ENCODE data around the gene FCN1.

FCN1 gene

GRCh38 chr9:134955801-134956200 lies 38.1 kb upstream of the FCN1 start:
- Histone ChIP-seq H3K79me2 (ENCODE audit: low read length) (no peaks in the 10 kb centered on the region), H3K9ac (ENCODE audit: low read length) (no peak overlapping the region), H3K4me2 (ENCODE audit: low read depth, low read length) (no peak overlapping the region), H3K4me3 (ENCODE audit: low read length) (no peak overlapping the region), H3K27ac (ENCODE audit: low read length) (no peak overlapping the region), H3K4me1 (ENCODE audit: low read length) (no peaks in the 10 kb centered on the region), H4K20me1 (ENCODE audit: insufficient read depth, low read length) (no peaks in the 10 kb centered on the region), H3K27me3 (replicated peaks; ENCODE audit: insufficient read depth, low read length) (peaks cover 90% of the 10 kb centered on the region), H3K9me2 (replicated peaks; ENCODE audit: insufficient read depth, low read length) (no peaks in the 10 kb centered on the region), H3K36me3 (replicated peaks; ENCODE audit: insufficient read depth, low read length) (no peaks in the 10 kb centered on the region), H3F3A (ENCODE audit: insufficient read depth, low read length) (no peaks in the 10 kb centered on the region), H2AFZ (ENCODE audit: low read length) (no peak overlapping the region), H3K9me3 (replicated peaks; ENCODE audit: insufficient read depth, low read length) (no peaks in the 10 kb centered on the region)
- DNase-seq, result no peak
- TF ChIP-seq EZH2phosphoT487 (IDR thresholded peaks at IDR 0.05; ENCODE audit: low read length), result no peak
- no peak for TF ChIP-seq EZH2 (optimal IDR thresholded peaks at IDR 0.05; ENCODE audit: low read depth, low read length)
- TF ChIP-seq, protein P1, sequence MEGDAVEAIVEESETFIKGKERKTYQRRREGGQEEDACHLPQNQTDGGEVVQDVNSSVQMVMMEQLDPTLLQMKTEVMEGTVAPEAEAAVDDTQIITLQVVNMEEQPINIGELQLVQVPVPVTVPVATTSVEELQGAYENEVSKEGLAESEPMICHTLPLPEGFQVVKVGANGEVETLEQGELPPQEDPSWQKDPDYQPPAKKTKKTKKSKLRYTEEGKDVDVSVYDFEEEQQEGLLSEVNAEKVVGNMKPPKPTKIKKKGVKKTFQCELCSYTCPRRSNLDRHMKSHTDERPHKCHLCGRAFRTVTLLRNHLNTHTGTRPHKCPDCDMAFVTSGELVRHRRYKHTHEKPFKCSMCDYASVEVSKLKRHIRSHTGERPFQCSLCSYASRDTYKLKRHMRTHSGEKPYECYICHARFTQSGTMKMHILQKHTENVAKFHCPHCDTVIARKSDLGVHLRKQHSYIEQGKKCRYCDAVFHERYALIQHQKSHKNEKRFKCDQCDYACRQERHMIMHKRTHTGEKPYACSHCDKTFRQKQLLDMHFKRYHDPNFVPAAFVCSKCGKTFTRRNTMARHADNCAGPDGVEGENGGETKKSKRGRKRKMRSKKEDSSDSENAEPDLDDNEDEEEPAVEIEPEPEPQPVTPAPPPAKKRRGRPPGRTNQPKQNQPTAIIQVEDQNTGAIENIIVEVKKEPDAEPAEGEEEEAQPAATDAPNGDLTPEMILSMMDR (IDR thresholded peaks at IDR 0.05; ENCODE audit: low read length), result no peak

DNA sequence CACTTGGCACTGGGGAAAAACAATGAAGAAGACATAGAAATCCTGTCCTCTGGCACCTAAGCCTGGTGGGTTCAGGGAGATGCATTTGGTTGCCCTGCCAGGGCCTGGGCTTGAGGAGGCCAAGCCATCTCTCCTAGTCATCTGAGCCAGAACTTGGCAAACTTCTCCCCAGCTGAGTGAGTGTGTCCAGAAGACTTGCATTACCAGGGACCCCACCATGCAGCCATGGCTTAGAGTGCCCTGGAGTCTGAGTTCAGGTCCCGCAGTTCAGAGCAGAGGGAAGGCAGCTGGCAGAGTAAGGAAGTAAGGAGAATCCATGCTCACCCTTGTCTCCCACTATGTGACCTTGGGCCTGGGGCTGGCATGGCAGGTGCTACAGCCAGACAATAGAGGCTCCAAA lies 37.4 kb upstream of the FCN1 start:
- DNase-seq, result no peak
- no peak overlapping the region for H3K4me3 ChIP-seq (ENCODE audit: low read length)
- no peak overlapping the region for H3K27ac ChIP-seq (ENCODE audit: low read length)
- H3K4me1 ChIP-seq (ENCODE audit: low read length), result no peaks in the 10 kb centered on the region
- peaks cover 89% of the 10 kb centered on the region for H3K27me3 ChIP-seq (replicated peaks; ENCODE audit: insufficient read depth, low read length)
- no peaks in the 10 kb centered on the region for H3K9me3 ChIP-seq (replicated peaks; ENCODE audit: insufficient read depth, low read length)
- H3K36me3 ChIP-seq (replicated peaks; ENCODE audit: insufficient read depth, low read length), result no peaks in the 10 kb centered on the region
- TF ChIP-seq, protein P1 (IDR thresholded peaks at IDR 0.05; ENCODE audit: low read length), result no peak
- TF ChIP-seq EZH2phosphoT487 (IDR thresholded peaks at IDR 0.05; ENCODE audit: low read length), result no peak
- no peak for TF ChIP-seq EZH2 (optimal IDR thresholded peaks at IDR 0.05; ENCODE audit: low read depth, low read length)
- H3K4me2 ChIP-seq (ENCODE audit: low read depth, low read length), result no peak overlapping the region
- H3F3A ChIP-seq (ENCODE audit: insufficient read depth, low read length), result no peaks in the 10 kb centered on the region
- H3K9ac ChIP-seq (ENCODE audit: low read length), result no peak overlapping the region
- H4K20me1 ChIP-seq (ENCODE audit: insufficient read depth, low read length), result no peaks in the 10 kb centered on the region
- no peaks in the 10 kb centered on the region for H3K9me2 ChIP-seq (replicated peaks; ENCODE audit: insufficient read depth, low read length)
- H2AFZ ChIP-seq (ENCODE audit: low read length), result no peak overlapping the region
- no peaks in the 10 kb centered on the region for H3K79me2 ChIP-seq (ENCODE audit: low read length)

DNA sequence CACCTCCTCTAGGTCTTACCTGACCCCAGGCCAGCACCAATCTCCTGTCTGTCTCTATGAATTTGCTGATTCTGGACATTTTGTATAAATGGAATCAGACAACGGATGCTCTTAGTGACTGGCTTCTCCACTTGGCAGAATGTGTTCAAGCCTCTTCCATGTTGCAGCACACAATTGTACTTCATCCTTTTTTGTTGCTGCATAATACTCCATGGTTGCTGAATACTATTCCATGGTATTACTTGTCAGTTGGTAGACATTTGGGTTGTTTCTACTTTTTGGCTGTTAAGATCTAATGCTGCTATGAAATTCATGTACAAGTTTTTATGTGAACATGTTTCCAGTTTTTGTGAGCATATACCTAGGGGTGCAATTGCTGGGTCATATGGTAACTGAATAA lies 34.3 kb upstream of the FCN1 start:
- H3F3A ChIP-seq (ENCODE audit: insufficient read depth, low read length), result no peaks in the 10 kb centered on the region
- no peak overlapping the region for H2AFZ ChIP-seq (ENCODE audit: low read length)
- peaks cover 85% of the 10 kb centered on the region for H3K27me3 ChIP-seq (replicated peaks; ENCODE audit: insufficient read depth, low read length)
- H3K4me3 ChIP-seq (ENCODE audit: low read length), result no peak overlapping the region
- no peak overlapping the region for H3K27ac ChIP-seq (ENCODE audit: low read length)
- H3K9ac ChIP-seq (ENCODE audit: low read length), result no peak overlapping the region
- H3K9me3 ChIP-seq (replicated peaks; ENCODE audit: insufficient read depth, low read length), result no peaks in the 10 kb centered on the region
- no peaks in the 10 kb centered on the region for H3K79me2 ChIP-seq (ENCODE audit: low read length)
- DNase-seq, result no peak
- TF ChIP-seq EZH2 (optimal IDR thresholded peaks at IDR 0.05; ENCODE audit: low read depth, low read length) (no peak), EZH2phosphoT487 (IDR thresholded peaks at IDR 0.05; ENCODE audit: low read length) (no peak)
- TF ChIP-seq, protein P1 (IDR thresholded peaks at IDR 0.05; ENCODE audit: low read length), result no peak
- no peaks in the 10 kb centered on the region for H3K36me3 ChIP-seq (replicated peaks; ENCODE audit: insufficient read depth, low read length)
- no peaks in the 10 kb centered on the region for H3K9me2 ChIP-seq (replicated peaks; ENCODE audit: insufficient read depth, low read length)
- H4K20me1 ChIP-seq (ENCODE audit: insufficient read depth, low read length), result no peaks in the 10 kb centered on the region
- H3K4me1 ChIP-seq (ENCODE audit: low read length), result no peaks in the 10 kb centered on the region
- no peak overlapping the region for H3K4me2 ChIP-seq (ENCODE audit: low read depth, low read length)
